ENCODE results near the gene DUSP8.

Gene DUSP8

DNA sequence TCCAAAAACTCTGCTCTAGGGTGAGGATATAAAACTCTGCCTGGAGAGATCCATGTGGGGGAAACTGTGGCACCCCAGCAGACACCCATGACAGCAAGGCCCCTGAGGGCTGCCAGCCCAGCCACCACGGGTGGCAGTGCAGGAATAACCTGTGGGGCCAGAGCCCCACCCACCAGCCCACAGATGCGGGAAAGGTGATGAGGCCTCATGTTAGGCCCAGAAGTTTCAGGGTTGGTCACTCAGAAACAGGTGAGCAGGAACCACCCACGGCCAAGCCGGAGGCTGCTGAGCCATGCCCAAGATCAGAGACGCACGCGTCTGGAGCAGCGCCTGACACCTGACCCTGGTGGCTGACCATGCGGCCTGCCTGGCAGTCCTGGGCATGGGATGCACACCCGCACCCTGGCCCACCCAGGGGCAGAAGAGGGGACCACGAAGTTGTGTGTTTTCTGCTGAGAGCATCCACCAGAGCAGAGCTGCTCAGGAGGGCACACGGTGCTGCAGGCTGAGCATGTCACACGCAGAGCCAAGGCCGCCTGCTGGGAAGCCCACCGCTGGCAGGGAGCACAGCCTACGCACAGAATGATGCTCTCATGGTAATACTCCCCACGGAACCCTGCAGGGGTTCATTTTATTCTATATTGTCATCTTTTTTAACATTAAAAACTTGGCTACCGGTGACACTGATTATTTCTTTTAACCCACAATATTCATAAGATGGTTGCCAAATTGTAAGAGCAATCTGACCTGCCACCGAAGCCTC is 41.2 kb downstream of the DUSP8 start:
- DNase-seq (ENCODE audit: low read depth in 1 of 2, low spot score in 1 of 2), result no peak
- Histone ChIP-seq H3K4me3 (replicated peaks; ENCODE audit: insufficient read depth, low read length) (no peak overlapping the region), H3K27ac (replicated peaks) (no peak overlapping the region), H3K27me3 (ENCODE audit: insufficient read depth, poor library complexity, severe bottlenecking) (no peaks in the 10 kb centered on the region)
- TF ChIP-seq SPI1 (IDR thresholded peaks at IDR 0.05; ENCODE audit: borderline replicate concordance, low read depth) (no peak), GABPA (IDR thresholded peaks at IDR 0.05; ENCODE audit: low read depth) (no peak), POLR2AphosphoS5 (IDR thresholded peaks at IDR 0.05; ENCODE audit: low read depth) (no peak)
- TF ChIP-seq, protein P1, sequence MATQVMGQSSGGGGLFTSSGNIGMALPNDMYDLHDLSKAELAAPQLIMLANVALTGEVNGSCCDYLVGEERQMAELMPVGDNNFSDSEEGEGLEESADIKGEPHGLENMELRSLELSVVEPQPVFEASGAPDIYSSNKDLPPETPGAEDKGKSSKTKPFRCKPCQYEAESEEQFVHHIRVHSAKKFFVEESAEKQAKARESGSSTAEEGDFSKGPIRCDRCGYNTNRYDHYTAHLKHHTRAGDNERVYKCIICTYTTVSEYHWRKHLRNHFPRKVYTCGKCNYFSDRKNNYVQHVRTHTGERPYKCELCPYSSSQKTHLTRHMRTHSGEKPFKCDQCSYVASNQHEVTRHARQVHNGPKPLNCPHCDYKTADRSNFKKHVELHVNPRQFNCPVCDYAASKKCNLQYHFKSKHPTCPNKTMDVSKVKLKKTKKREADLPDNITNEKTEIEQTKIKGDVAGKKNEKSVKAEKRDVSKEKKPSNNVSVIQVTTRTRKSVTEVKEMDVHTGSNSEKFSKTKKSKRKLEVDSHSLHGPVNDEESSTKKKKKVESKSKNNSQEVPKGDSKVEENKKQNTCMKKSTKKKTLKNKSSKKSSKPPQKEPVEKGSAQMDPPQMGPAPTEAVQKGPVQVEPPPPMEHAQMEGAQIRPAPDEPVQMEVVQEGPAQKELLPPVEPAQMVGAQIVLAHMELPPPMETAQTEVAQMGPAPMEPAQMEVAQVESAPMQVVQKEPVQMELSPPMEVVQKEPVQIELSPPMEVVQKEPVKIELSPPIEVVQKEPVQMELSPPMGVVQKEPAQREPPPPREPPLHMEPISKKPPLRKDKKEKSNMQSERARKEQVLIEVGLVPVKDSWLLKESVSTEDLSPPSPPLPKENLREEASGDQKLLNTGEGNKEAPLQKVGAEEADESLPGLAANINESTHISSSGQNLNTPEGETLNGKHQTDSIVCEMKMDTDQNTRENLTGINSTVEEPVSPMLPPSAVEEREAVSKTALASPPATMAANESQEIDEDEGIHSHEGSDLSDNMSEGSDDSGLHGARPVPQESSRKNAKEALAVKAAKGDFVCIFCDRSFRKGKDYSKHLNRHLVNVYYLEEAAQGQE (IDR thresholded peaks at IDR 0.05; ENCODE audit: insufficient replicate concordance, low read depth), result no peak
- TF ChIP-seq, protein P2, sequence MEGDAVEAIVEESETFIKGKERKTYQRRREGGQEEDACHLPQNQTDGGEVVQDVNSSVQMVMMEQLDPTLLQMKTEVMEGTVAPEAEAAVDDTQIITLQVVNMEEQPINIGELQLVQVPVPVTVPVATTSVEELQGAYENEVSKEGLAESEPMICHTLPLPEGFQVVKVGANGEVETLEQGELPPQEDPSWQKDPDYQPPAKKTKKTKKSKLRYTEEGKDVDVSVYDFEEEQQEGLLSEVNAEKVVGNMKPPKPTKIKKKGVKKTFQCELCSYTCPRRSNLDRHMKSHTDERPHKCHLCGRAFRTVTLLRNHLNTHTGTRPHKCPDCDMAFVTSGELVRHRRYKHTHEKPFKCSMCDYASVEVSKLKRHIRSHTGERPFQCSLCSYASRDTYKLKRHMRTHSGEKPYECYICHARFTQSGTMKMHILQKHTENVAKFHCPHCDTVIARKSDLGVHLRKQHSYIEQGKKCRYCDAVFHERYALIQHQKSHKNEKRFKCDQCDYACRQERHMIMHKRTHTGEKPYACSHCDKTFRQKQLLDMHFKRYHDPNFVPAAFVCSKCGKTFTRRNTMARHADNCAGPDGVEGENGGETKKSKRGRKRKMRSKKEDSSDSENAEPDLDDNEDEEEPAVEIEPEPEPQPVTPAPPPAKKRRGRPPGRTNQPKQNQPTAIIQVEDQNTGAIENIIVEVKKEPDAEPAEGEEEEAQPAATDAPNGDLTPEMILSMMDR (IDR thresholded peaks at IDR 0.05; ENCODE audit: insufficient read depth, low read length), result no peak

DNA sequence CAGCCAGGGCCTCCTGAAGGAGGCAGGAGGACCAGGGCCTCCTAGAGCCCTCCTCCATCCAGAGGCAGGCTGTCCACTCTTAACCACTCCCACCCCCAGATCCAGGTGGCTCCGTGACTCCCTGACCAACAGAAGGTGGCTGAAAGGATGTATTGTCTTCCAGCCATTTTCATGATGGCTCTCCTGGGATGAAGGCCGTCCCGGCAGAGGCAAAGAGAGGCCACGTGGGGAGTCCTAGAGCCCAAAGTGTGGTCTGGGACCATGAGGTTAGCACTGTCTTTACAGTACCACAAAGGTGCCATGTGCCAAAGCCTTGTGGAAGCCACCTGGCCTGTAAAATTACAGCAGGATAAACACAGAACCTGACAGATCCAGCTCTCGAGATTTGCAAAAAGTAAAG is 42.3 kb downstream of the DUSP8 start:
- no peak for DNase-seq (ENCODE audit: low read depth in 1 of 2, low spot score in 1 of 2)
- Histone ChIP-seq H3K4me3 (replicated peaks; ENCODE audit: insufficient read depth, low read length) (no peak overlapping the region), H3K27ac (replicated peaks) (no peak overlapping the region), H3K27me3 (ENCODE audit: insufficient read depth, poor library complexity, severe bottlenecking) (no peaks in the 10 kb centered on the region)
- TF ChIP-seq GABPA (IDR thresholded peaks at IDR 0.05; ENCODE audit: low read depth) (no peak), SPI1 (IDR thresholded peaks at IDR 0.05; ENCODE audit: borderline replicate concordance, low read depth) (no peak), POLR2AphosphoS5 (IDR thresholded peaks at IDR 0.05; ENCODE audit: low read depth) (no peak)
- TF ChIP-seq, protein P2 (IDR thresholded peaks at IDR 0.05; ENCODE audit: insufficient read depth, low read length), result no peak
- TF ChIP-seq, protein P1 (IDR thresholded peaks at IDR 0.05; ENCODE audit: insufficient replicate concordance, low read depth), result no peak

DNA sequence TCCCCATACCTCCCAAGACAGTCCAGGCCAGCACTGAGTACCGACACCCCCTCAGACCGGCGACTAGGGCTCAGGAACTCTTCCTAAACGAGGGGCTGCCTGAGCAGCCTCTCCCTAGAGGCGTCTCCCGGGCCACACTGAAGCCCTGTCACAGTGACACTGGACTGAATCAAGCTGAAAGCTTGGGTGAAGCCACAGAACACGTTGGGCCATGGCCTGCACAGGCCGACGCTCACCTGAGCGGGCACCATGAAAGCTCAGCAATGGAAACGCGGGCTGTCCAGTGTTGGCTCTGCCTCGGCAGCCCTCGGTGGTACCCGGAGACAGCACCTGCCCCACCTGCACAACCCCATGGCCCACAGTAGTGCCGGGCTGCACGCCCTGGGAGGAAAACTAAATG is 42.8 kb downstream of the DUSP8 start:
- no peak overlapping the region for H3K27ac ChIP-seq (replicated peaks)
- H3K4me3 ChIP-seq (replicated peaks; ENCODE audit: insufficient read depth, low read length), result no peak overlapping the region
- TF ChIP-seq, protein P1 (IDR thresholded peaks at IDR 0.05; ENCODE audit: insufficient replicate concordance, low read depth), result no peak
- TF ChIP-seq SPI1 (IDR thresholded peaks at IDR 0.05; ENCODE audit: borderline replicate concordance, low read depth) (no peak), GABPA (IDR thresholded peaks at IDR 0.05; ENCODE audit: low read depth) (no peak), POLR2AphosphoS5 (IDR thresholded peaks at IDR 0.05; ENCODE audit: low read depth) (no peak)
- TF ChIP-seq, protein P2 (IDR thresholded peaks at IDR 0.05; ENCODE audit: insufficient read depth, low read length), result no peak
- DNase-seq (ENCODE audit: low read depth in 1 of 2, low spot score in 1 of 2), result no peak
- H3K27me3 ChIP-seq (ENCODE audit: insufficient read depth, poor library complexity, severe bottlenecking), result no peaks in the 10 kb centered on the region
